ENCODE results near the gene PPP1R3A. TPM values are rescaled to one million over a fixed set of nuclear protein-coding genes. Genes with fewer than 3 reads are reported as not detected.

Gene PPP1R3A
- total RNA-seq, 1 experiment from 2014 or later, result not detected

DNA sequence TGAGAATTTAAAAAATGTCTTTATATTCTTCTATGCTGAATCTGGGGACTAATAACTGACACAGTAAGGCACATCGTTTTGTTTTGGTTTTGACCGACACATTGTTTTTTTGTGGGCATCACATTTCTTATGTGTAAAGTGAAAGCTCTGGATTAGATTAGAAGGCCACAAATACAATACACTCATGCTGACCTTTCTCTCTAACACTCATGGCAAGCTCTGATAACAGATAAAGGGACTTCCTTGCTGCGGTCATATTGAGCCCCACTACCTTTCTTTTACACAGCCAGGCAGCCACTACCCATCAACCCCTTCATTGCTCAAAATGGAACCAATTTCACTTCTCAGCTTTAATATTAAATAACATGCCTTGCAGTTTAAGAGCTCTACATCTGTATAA is 26.0 kb downstream of the PPP1R3A start:
- in situ Hi-C loops (cut with HindIII; ENCODE audit: low pct_unique_long_range_greater_than_20kb, low sequenced_read_pairs), result no loop called here
- no peak for DNase-seq (ENCODE audit: low read depth, low spot score)

DNA sequence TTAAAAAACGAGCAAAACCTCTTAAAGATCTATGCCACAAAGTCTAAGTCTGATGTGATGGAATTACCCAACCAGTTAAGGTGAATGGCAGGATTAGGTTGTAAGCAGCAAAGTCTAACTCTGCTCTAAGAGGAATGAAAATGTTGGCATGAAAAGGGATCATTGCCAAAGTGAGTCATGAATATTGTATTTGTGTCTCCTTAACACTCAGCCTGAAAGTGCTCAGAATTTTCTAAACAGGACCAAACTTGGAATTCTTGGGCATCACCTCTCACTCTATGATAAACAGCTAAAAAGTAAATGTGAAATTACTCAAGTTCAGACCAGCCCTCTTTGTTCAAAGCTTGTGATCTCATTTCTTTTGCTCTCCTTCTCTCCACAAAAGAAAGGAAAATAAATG is 27.0 kb downstream of the PPP1R3A start:
- no peak for DNase-seq (ENCODE audit: low read depth, low spot score)
- in situ Hi-C loops (cut with HindIII; ENCODE audit: low pct_unique_long_range_greater_than_20kb, low sequenced_read_pairs), result no loop called here

DNA sequence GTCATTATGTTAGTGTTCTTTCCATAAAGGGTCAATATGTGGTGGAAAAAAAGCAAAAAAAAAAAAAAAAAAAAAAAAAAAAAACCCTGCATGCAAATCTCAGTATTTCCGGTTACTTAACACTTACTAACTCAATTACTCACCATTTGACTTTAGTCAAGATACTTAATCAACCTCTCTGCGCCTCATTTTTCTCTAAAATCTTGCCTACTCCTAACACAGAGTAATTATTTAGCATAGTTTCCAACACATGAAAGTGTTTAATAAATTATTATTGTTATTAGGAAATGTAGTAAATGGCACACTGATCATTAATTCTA is 27.8 kb downstream of the PPP1R3A start:
- no peak for DNase-seq (ENCODE audit: low read depth, low spot score)
- in situ Hi-C loops (cut with HindIII; ENCODE audit: low pct_unique_long_range_greater_than_20kb, low sequenced_read_pairs), result no loop called here

DNA sequence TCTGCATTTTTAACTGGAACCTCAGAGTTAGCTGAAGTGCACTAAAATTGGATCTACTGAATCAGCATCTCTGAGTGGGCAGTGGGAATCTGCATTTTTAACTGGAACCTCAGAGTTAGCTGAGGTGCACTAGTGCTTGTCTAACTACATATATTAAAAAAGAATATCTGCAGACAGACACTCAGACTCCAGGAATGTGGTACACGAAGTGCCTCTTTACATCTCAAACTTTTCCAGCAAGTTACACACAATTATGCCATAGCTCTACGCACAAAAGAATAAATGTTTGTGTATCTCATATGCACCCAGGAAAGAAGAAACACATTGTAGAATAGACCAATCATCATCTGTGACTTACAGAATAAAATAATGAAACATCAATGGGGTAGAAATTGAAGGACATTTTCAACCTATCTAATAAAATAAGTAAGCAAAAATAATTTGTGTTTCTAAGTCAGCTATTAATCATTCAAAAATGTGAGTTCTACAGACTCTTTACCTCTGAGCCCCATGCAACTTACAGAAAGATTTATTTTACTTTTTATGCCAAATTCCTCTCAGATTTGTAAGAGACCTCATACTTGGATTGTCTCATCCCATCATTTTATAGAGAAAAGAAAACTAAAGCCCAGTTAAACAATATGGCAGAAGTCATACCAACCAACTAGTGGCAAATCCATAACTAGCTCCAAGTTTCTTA is 28.3 kb downstream of the PPP1R3A start:
- no peak for DNase-seq (ENCODE audit: low read depth, low spot score)
- in situ Hi-C loops (cut with HindIII; ENCODE audit: low pct_unique_long_range_greater_than_20kb, low sequenced_read_pairs), result no loop called here

DNA sequence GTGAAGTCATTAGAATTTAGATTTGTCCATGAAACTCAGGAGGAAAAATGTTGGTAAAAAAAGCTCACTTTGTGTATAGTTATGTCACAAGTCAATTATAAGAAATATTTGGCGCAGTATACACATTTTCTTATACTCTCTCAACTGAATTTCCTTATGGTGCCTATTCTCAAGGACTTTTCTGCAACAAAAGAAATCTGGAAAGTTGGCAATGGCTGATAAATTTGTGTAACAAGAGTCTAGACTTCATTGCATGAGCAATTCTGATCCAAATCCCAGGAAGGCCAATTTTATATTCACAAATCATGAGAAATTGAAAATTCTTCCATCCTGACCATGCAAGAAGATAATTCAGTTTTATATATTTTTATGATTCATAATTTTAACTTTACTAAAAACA is 35.7 kb downstream of the PPP1R3A start:
- no peak for DNase-seq (ENCODE audit: low read depth, low spot score)
- in situ Hi-C loops (cut with HindIII; ENCODE audit: low pct_unique_long_range_greater_than_20kb, low sequenced_read_pairs), result no loop called here

DNA sequence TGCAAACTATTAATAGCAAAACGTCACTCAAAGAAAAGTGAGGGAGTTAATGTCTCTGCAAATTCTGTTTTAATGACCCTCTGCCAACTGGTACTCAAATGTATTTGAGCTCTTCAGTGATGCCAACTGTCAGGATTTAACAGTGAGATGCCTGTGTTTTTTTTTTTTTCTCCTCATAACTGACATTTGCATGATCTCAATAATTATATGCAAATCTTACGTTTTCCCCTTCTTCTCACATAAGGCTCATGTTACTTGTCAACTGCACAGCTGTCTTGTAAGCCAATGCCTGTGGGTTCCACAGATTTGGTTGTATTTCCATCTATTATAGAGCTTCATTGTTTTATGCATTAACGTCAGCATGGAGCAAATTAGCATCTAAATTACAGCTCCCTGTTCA is 38.2 kb downstream of the PPP1R3A start:
- in situ Hi-C loops (cut with HindIII; ENCODE audit: low pct_unique_long_range_greater_than_20kb, low sequenced_read_pairs), result no loop called here
- no peak for DNase-seq (ENCODE audit: low read depth, low spot score)

GRCh38 chr7:113878394-113878992 is 40.3 kb downstream of the PPP1R3A start:
- in situ Hi-C loops (cut with HindIII; ENCODE audit: low pct_unique_long_range_greater_than_20kb, low sequenced_read_pairs), result no loop called here
- no peak for DNase-seq (ENCODE audit: low read depth, low spot score)

DNA sequence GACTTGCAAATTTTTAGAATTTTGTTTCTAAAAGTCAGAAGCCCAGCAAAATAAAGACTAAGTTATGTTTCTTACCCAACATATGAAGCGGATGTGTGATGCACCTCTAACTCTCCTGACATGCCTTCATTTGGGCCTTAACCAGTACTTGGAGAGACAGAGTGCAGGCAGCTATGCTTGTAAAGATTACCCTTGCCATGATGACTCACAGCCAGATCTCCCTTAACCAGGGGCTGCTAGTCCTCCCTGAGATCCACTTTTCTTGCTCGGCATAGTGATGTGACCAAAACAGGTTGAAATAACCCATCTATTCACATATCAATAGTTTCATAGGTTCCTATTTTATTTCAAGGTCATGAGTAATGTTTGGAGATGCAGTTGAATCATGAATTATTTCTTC is 43.6 kb downstream of the PPP1R3A start:
- no peak for DNase-seq (ENCODE audit: low read depth, low spot score)
- in situ Hi-C loops (cut with HindIII; ENCODE audit: low pct_unique_long_range_greater_than_20kb, low sequenced_read_pairs), result no loop called here

- DNase-seq (ENCODE audit: low read depth, low spot score), result no peak
- in situ Hi-C loops (cut with HindIII; ENCODE audit: low pct_unique_long_range_greater_than_20kb, low sequenced_read_pairs), result no loop called here
These were observed 45.2 kb downstream of the PPP1R3A start for GRCh38 chr7:113873554-113874151.

DNA sequence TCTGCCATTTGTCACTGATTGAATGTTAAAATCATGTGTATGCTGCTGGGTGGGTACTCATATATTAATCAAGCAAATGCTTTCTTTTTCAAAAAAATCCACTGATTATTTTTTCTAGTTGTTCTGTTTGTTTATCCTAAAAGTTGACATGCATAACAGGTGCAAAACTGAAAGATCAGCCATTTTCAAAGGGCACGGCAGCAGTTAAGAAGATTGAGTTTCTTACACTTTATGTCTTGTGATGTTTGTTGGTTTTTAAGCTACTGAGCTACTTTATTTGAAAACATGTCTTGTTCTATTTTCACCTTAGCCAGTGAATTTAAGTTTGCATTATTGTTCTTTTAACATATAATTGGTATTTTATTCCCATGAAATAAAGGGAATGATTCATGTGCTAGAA is 45.8 kb downstream of the PPP1R3A start:
- in situ Hi-C loops (cut with HindIII; ENCODE audit: low pct_unique_long_range_greater_than_20kb, low sequenced_read_pairs), result no loop called here

GRCh38 chr7:113867325-113867724 is 51.5 kb downstream of the PPP1R3A start:
- no peak for DNase-seq (ENCODE audit: low read depth, low spot score)
- in situ Hi-C loops (cut with HindIII; ENCODE audit: low pct_unique_long_range_greater_than_20kb, low sequenced_read_pairs), result no loop called here

More for the DNA sequence above, 45.8 kb downstream of the PPP1R3A start:
- no peak for DNase-seq (ENCODE audit: low read depth, low spot score)

- in situ Hi-C loops (cut with HindIII; ENCODE audit: low pct_unique_long_range_greater_than_20kb, low sequenced_read_pairs), result no loop called here
- no peak for DNase-seq (ENCODE audit: low read depth, low spot score)
These were observed 62.8 kb downstream of the PPP1R3A start for GRCh38 chr7:113856010-113856409.

DNA sequence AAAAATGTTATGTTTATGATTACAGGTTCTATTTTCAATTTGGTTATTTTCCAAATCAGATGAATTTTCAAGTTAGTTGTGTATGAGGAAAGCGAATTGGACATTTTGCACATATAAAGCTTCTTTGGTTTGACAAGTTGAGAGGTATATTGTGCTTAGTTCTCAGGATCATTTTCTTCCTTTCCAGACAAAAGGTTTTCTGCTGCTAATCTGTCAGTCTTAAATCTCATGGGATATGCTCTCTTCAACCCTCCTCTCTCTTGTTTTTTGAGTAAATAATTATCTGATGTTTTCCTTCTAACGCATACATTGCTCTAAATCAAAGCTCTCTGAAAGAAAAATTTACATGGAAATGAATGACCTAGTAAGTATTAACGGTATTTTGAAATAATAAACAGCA is 77.9 kb downstream of the PPP1R3A start:
- no peak for DNase-seq (ENCODE audit: low read depth, low spot score)
- in situ Hi-C loops (cut with HindIII; ENCODE audit: low pct_unique_long_range_greater_than_20kb, low sequenced_read_pairs), result no loop called here

DNA sequence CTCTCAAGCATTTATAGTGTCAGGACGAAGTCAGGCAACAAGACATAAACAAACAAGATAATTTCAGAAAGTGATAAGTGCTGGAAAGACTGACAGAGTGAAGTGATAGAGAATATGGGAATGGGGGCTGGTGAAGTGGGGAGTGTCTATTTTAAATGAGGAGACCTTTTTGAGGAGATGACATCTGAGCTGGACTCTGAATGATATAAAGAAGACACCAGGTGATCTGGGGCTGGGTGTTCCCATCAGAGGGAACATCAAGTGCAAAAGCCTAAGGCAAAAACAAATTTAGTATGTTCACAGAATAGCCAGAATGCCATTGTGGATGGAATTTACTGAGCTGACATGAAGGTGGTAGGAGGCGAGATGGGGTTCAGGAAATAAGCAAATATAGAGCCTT is 83.4 kb downstream of the PPP1R3A start:
- in situ Hi-C loops (cut with HindIII; ENCODE audit: low pct_unique_long_range_greater_than_20kb, low sequenced_read_pairs), result no loop called here
- no peak for DNase-seq (ENCODE audit: low read depth, low spot score)

DNA sequence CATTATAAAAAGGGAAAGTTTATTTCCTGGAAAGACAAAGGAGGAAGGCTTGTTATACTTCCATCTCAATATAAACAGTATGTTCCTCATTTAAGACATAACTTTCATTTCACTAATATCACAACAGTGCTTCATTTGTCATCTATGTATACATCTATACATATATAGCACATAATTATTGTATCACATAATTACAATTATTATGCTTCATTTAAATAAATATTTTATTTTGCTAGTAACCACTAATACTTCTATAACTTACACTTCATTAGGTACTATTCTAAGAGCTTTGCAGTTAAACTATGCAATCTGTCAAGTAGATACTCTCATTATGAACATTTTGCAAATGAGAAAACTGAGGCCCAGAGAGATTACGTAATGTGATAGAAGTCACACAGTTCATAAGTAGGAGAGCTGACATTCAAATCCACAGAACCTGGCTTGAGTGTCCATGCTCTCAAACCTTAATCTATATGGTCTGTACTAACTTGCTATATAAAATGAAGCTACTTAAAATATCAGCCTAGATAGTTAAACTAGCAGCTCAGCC is 86.5 kb downstream of the PPP1R3A start:
- no peak for DNase-seq (ENCODE audit: low read depth, low spot score)
- in situ Hi-C loops (cut with HindIII; ENCODE audit: low pct_unique_long_range_greater_than_20kb, low sequenced_read_pairs), result no loop called here

- DNase-seq (ENCODE audit: low read depth, low spot score), result no peak
- in situ Hi-C loops (cut with HindIII; ENCODE audit: low pct_unique_long_range_greater_than_20kb, low sequenced_read_pairs), result no loop called here
These were observed 87.3 kb downstream of the PPP1R3A start for GRCh38 chr7:113831556-113831955.

DNA sequence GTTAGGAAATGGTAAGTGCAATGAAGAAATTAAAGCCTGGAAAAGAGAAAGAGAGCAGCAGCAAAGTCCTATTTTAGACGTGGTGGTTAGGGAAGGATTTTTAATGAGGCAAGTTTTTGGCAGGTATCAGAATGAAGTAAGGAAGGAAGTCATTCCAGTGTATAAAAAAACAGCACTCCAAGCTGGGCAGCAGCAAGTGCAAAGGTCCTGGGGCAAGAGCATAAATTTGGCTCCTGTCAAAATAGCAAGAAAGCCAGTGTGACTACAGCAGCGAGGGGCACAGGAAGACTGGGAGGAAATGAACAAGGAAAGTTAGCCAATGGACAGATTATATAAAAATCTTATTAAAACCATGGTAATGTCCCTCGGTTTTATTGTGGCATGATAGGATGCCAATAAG is 90.2 kb downstream of the PPP1R3A start:
- in situ Hi-C loops (cut with HindIII; ENCODE audit: low pct_unique_long_range_greater_than_20kb, low sequenced_read_pairs), result no loop called here
- DNase-seq (ENCODE audit: low read depth, low spot score), result no peak

Measured in SK-MEL-5 (cell line).